Small intestine (tissue), 7 donors: ENCODE measurements around the gene USP17L29. TPM values are rescaled to one million over a fixed set of nuclear protein-coding genes. Genes with fewer than 3 reads are reported as not detected.
"Not testable (repeated sequence)": the region's sequence is repeated elsewhere in the genome, so short reads cannot be mapped to it uniquely, and the experiment has no call there.

Source experiments
- DNase-seq, 2 donors: peaks; one replicate each; pipeline versions ENCODE4 v3.0.0 to v3.0.0-alpha.2; 2013
- FAIRE-seq: peaks from 2 replicates; lab custom pipeline; 2012; peaks lifted over from hg19 to GRCh38; lab: Jason Lieb, UNC
- H3K27ac ChIP-seq, 3 donors: one replicate each; pipeline ENCODE4 v1.5.1; 2013; ENCODE audit warnings: low read length in 2 of 3, mild to moderate bottlenecking in 2 of 3, control low read depth in 1 of 3, inconsistent platforms in 1 of 3, low read depth in 1 of 3, moderate library complexity in 1 of 3
- H3K27me3 ChIP-seq, 3 donors: one replicate each; pipeline ENCODE4 v1.6.1; 2013; ENCODE audit warnings: low read length in 3 of 3, inconsistent platforms in 1 of 3; ENCODE audit not compliant: control insufficient read depth in 3 of 3, insufficient read depth in 3 of 3
- H3K36me3 ChIP-seq, 3 donors: one replicate each; pipeline ENCODE4 v1.6.1; 2013; ENCODE audit warnings: low read length in 3 of 3, inconsistent platforms in 1 of 3, low read depth in 1 of 3, mild to moderate bottlenecking in 1 of 3, moderate library complexity in 1 of 3; ENCODE audit not compliant: control insufficient read depth in 3 of 3, insufficient read depth in 2 of 3
- H3K4me1 ChIP-seq, 3 donors: one replicate each; pipeline ENCODE4 v1.6.1; 2013; ENCODE audit warnings: low read length in 2 of 3, inconsistent platforms in 1 of 3, low read depth in 1 of 3, mild to moderate bottlenecking in 1 of 3, moderate library complexity in 1 of 3; ENCODE audit not compliant: control insufficient read depth in 3 of 3, insufficient read depth in 2 of 3
- H3K4me3 ChIP-seq, 3 donors: one replicate each; pipeline ENCODE4 v1.5.1; 2013; ENCODE audit warnings: low read length in 3 of 3, control low read depth in 1 of 3, inconsistent platforms in 1 of 3, low read depth in 1 of 3, mild to moderate bottlenecking in 1 of 3, moderate library complexity in 1 of 3
- H3K9me3 ChIP-seq, 2 donors: one replicate each; pipeline ENCODE4 v1.6.1; 2013; ENCODE audit warnings: low read depth in 1 of 2, low read length in 1 of 2; ENCODE audit not compliant: control insufficient read depth in 2 of 2, insufficient read depth in 1 of 2
- WGBS, 3 donors: extraction: QIAGEN DNeasy Blood & Tissue Kit; methylation state at CpG; one replicate each; pipeline ENCODE4 v1.1.7; 2013; 5-methylcytosine and 5-hydroxymethylcytosine counted together
- polyA plus RNA-seq, 4 donors: library from polyadenylated mRNA; stranded (reverse) in 3 of 4; unstranded in 1 of 4; fragments of 200-250 nt in 3 of 4; fragments of 120-200 nt in 1 of 4; gene quantifications; one replicate each; pipeline versions ENCODE4 v1.2.1 to v1.2.3, GENCODE V29; 2013
- donor health status: healthy with polysubstance abuse.
- donor health status: control.
- donor health status: control.
- donor health status: Bipolar disorder and iron deficiency.
- donor health status: healthy.

The USP17L29 gene
- polyA plus RNA-seq, 4 donors, result not detected

DNA sequence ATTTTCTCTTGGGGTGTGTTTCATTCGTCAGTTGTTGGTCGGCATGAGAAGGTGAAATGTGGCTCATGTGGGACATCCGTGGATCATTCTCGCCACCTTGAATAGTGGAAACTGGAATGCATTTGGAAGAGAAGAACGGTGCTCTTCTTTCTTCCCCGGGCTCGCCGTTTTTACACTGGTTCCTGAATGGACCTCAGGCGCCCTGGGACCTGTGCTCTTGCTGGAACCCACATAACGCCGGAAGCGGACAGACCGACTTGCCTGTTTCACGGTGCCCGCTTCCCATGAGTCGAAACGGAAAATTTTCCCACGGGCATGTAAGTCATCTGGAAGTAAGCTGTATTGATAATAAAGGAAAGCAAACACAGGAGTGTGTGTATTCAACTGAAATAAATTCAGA lies 2.6 kb upstream of the USP17L29 start:
- not testable (repeated sequence) for FAIRE-seq, H3K27ac ChIP-seq, H3K4me3 ChIP-seq, H3K4me1 ChIP-seq, H3K27me3 ChIP-seq, DNase-seq, H3K36me3 ChIP-seq, H3K9me3 ChIP-seq
- 93 to 96% (median 96%) methylated on average over 3 to 13 of the region's 18 CpGs for WGBS, 3 donors

DNA sequence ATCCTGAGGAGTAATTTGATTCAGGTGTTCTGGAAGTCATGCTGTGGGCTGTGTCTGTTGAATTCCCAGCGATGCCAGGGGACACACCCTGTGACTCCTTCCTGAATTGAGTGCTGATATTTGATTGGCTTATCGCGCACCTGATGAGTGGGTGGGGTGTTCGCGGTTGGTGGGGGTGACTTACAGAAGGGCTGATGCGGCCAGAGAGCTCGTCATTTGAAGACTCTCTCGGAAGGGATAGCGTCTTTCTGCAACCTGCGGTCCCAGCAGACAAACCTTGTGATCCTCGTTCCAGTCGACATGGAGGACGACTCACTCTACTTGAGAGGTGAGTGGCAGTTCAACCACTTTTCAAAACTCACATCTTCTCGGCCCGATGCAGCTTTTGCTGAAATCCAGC lies 9.4 kb downstream of the USP17L29 start, which contains the start of gene USP17L30:
TSS of gene USP17L30 (plus strand) at position 301 of the 400 bp plus-strand sequence. CDS start at position 301, 0 bp downstream.
- not testable (repeated sequence) for H3K27ac ChIP-seq, H3K9me3 ChIP-seq, H3K36me3 ChIP-seq, DNase-seq, FAIRE-seq, H3K4me3 ChIP-seq, H3K27me3 ChIP-seq, H3K4me1 ChIP-seq
- no CpG with 5 or more reads among the region's 15 CpGs for WGBS, 3 donors

DNA sequence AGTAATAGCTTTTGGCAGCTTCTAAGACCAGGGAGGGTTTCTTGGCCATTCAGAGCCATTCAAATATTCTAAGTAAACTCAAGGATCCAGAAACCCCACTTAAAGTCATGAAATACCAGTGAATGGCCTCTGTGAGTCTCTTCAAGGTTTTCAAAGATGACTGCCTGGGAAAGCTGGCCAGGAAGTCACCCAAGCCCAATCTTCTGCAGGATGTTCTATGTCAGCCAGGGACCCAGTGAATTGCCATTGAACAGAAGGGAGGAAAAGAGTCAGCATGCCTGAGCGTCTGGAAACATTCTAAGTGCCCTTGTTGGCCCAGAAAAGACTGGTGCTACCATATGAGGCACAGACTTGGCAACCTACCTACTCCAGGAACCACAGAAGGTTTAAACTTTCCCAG lies 26.4 kb downstream of the USP17L29 start:
- not testable (repeated sequence) for H3K9me3 ChIP-seq, H3K4me3 ChIP-seq, H3K27me3 ChIP-seq, DNase-seq, H3K36me3 ChIP-seq, H3K27ac ChIP-seq, FAIRE-seq, H3K4me1 ChIP-seq
- WGBS, 3 donors, result 37 to 57% (median 50%) methylated on average over 1 of the region's 1 CpG

DNA sequence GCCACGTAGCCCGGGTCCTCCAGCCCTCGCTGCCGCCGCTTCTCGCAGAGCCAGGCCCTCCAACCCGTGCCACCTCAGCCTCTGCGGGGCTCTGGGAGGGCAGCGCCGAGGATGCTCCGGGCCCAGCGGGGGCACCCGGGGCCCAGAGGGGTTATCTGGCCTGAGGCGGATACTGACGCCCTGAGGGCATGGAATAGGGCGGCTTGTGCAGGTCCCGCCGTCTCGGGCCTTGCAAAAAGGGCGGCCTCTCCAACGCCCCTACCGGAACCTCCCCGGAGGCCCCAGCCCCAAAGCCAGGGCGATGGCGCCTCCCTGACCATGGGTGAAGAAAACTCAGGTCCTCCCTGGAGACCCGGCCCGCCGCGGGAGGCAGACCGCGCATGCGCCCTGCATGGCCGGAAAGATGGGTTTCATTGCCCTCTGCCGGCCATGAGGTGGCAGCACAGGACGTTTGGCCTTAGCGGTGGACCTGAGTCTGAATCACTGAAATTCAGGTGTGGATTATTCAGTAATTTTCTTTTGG lies 27.6 kb downstream of the USP17L29 start:
- H3K27me3 ChIP-seq, H3K27ac ChIP-seq, H3K9me3 ChIP-seq, H3K36me3 ChIP-seq, H3K4me1 ChIP-seq: not testable (repeated sequence)
- DNase-seq (peak; percentile 12 to 51), FAIRE-seq (peak; percentile 19)
- 20 to 35% (median 26%) methylated on average over 19 to 36 of the region's 36 CpGs for WGBS, 3 donors
- peak overlapping the region in 2 of 3 donors; percentile 47 to 49 for H3K4me3 ChIP-seq

DNA sequence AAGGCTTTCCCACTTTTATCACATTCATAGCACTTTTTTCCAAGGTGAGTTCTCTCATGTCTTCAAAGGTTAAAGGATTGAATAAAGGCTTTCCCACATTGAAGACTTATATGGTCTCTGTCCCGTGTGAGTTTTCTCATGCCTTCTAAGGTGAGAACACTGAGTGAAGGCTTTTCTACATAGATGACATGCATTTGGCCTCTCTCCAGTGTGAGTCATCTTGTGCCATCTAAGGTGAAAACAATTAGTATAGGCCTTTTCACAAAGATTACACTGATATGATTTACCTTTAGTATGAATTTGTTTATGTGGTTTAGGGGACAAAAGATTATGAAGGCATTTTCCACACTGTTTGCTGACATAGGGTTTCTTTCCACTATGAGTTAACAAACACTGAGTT lies 30.7 kb downstream of the USP17L29 start:
- FAIRE-seq (no peak), DNase-seq (peak in 1 of 2 donors; percentile 3)
- H3K36me3 ChIP-seq, result no peaks in the 10 kb centered on the region
- no peak overlapping the region for H3K4me3 ChIP-seq
- H3K9me3 ChIP-seq, result no peaks in the 10 kb centered on the region
- 26 to 66% (median 43%) methylated on average over 1 of the region's 1 CpG for WGBS, 3 donors
- H3K27me3 ChIP-seq, result no peaks in the 10 kb centered on the region
- H3K27ac ChIP-seq, result no peak overlapping the region
- no peaks in the 10 kb centered on the region for H3K4me1 ChIP-seq

DNA sequence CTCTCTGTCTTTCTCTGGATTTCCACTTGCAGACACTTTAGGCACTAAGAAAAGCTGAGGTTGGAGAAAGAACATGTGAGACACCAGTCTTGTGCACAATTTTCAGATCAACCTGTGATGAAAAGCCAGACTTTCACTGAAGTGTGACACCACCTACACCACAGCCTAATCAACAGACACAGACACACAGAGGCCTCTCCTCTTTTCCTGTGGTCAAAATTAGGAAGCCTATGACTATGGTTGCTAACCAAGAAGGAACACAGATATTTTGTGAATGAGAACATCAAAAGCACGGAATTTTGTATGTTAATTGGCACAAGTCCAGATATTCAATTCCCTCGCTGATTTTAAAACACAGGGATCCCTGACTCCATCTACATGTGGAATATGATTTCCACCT lies 35.6 kb downstream of the USP17L29 start:
- FAIRE-seq, H3K9me3 ChIP-seq, H3K4me1 ChIP-seq, H3K4me3 ChIP-seq, H3K27ac ChIP-seq, H3K36me3 ChIP-seq, H3K27me3 ChIP-seq, DNase-seq: not testable (repeated sequence)
- 42 to 71% (median 49%) methylated on average over 2 of the region's 2 CpGs for WGBS, 3 donors

Other genes with a start within 250 kb of the USP17L29 start
- gene FAM90A26, start 183.2 kb upstream of the USP17L29 start, polyA plus RNA-seq, result not detected
- not detected for gene USP17L10, start 143.0 kb upstream of the USP17L29 start, polyA plus RNA-seq
- not detected for gene USP17L11, start 138.2 kb upstream of the USP17L29 start, polyA plus RNA-seq
- not detected for gene USP17L12, start 133.5 kb upstream of the USP17L29 start, polyA plus RNA-seq
- not detected for gene USP17L13, start 128.7 kb upstream of the USP17L29 start, polyA plus RNA-seq
- gene USP17L15, start 119.3 kb upstream of the USP17L29 start, polyA plus RNA-seq, result not detected
- not detected for gene USP17L17, start 109.8 kb upstream of the USP17L29 start, polyA plus RNA-seq
- gene USP17L18, start 105.0 kb upstream of the USP17L29 start, polyA plus RNA-seq, result not detected
- not detected for gene USP17L19, start 100.3 kb upstream of the USP17L29 start, polyA plus RNA-seq
- gene USP17L20, start 95.5 kb upstream of the USP17L29 start, polyA plus RNA-seq, result not detected
- gene USP17L21, start 90.8 kb upstream of the USP17L29 start, polyA plus RNA-seq, result not detected
- not detected for gene USP17L22, start 86.0 kb upstream of the USP17L29 start, polyA plus RNA-seq
- gene USP17L24, start 28.5 kb upstream of the USP17L29 start, polyA plus RNA-seq, result not detected
- not detected for gene USP17L25, start 23.7 kb upstream of the USP17L29 start, polyA plus RNA-seq
- gene USP17L26, start 19.0 kb upstream of the USP17L29 start, polyA plus RNA-seq, result not detected
- gene USP17L5, start 14.2 kb upstream of the USP17L29 start, polyA plus RNA-seq, result not detected
- not detected for gene USP17L27, start 9.5 kb upstream of the USP17L29 start, polyA plus RNA-seq
- gene USP17L28, start 4.7 kb upstream of the USP17L29 start, polyA plus RNA-seq, result not detected
- gene USP17L30, start 9.5 kb downstream of the USP17L29 start, polyA plus RNA-seq, result not detected
- not detected for gene DEFB131A, start 90.8 kb downstream of the USP17L29 start, polyA plus RNA-seq